ENCODE data around the gene CRACR2A. TPM values are rescaled to one million over a fixed set of nuclear protein-coding genes. Genes with fewer than 3 reads are reported as not detected.

Gene CRACR2A
- total and polyA plus RNA-seq, 2 of the 8 experiments (the other 6 are each of a cell fraction or from before 2014, with no cell fraction given): 0.85 to 3.2 TPM

DNA sequence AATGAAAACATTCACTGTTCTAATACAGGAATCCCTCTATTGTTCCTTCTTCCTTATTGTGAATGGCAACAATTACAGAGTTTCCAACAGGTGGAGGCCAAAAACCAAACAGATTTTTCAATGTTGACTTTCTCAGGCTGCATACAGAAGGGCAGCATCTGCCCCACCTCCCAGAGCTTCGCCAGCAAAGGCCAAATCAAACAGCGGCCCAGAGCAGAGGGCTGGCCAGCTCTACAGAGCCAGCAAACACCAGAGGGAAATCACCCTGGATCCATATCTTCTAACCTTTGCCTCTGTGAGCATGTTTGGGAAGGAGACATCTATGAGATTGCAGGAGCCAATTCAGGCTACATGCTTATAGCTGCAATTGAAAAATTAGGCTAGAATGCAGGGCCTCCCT, 4.4 kb upstream of the CRACR2A start (continued):
- TF ChIP-seq, protein P1, sequence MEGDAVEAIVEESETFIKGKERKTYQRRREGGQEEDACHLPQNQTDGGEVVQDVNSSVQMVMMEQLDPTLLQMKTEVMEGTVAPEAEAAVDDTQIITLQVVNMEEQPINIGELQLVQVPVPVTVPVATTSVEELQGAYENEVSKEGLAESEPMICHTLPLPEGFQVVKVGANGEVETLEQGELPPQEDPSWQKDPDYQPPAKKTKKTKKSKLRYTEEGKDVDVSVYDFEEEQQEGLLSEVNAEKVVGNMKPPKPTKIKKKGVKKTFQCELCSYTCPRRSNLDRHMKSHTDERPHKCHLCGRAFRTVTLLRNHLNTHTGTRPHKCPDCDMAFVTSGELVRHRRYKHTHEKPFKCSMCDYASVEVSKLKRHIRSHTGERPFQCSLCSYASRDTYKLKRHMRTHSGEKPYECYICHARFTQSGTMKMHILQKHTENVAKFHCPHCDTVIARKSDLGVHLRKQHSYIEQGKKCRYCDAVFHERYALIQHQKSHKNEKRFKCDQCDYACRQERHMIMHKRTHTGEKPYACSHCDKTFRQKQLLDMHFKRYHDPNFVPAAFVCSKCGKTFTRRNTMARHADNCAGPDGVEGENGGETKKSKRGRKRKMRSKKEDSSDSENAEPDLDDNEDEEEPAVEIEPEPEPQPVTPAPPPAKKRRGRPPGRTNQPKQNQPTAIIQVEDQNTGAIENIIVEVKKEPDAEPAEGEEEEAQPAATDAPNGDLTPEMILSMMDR (IDR thresholded peaks at IDR 0.05; ENCODE audit: control extremely low read depth in 1 of 3, insufficient read depth in 1 of 3, low read depth in 1 of 3, low read length in 3 of 3): no peak
- TF ChIP-seq HDAC6 (IDR thresholded peaks at IDR 0.05; ENCODE audit: low read depth, low read length): no peak
- no peak for TF ChIP-seq CTBP2 (IDR thresholded peaks at IDR 0.05; ENCODE audit: borderline replicate concordance, insufficient read depth, insufficient read length, low read length)
